Measurements from ENCODE around the gene STXBP5.

Gene STXBP5

GRCh38 chr6:147417954-147418353, 213.7 kb downstream of the STXBP5 start:
- DNase-seq: no peak

GRCh38 chr6:147418523-147418922, 214.3 kb downstream of the STXBP5 start:
- WGBS: 92% methylated on average over 3 of the region's 4 CpGs
- peaks cover 15% of the 10 kb centered on the region for H3K9me3 ChIP-seq (ENCODE audit: control insufficient read depth, low read length)
- H2AK5ac ChIP-seq (ENCODE audit: low read length, severe bottlenecking): no peak overlapping the region
- no peak overlapping the region for H2BK15ac ChIP-seq (ENCODE audit: low read depth, poor library complexity, severe bottlenecking)
- H4K91ac ChIP-seq (ENCODE audit: low read length): no peak overlapping the region
- H3K4me2 ChIP-seq (ENCODE audit: low read length, poor library complexity, severe bottlenecking): no peak overlapping the region
- H2BK5ac ChIP-seq (ENCODE audit: low read depth, low read length, poor library complexity, severe bottlenecking): no peak overlapping the region
- no peak for DNase-seq
- H3K27me3 ChIP-seq (ENCODE audit: control insufficient read depth in 1 of 2, insufficient read depth in 1 of 2, low read length in 2 of 2): no peaks in the 10 kb centered on the region
- H3K27ac ChIP-seq (ENCODE audit: low read length, poor library complexity, severe bottlenecking): no peak overlapping the region
- no peak overlapping the region for H2AFZ ChIP-seq (ENCODE audit: low read depth, low read length)
- H2BK12ac ChIP-seq (ENCODE audit: low read length in 2 of 2): no peak overlapping the region
- H3K4me1 ChIP-seq (ENCODE audit: control insufficient read depth, insufficient read depth, low read depth, low read length): no peaks in the 10 kb centered on the region
- no peak overlapping the region for H3K9ac ChIP-seq (ENCODE audit: low read length)
- H4K8ac ChIP-seq (ENCODE audit: low read length): no peak overlapping the region
- no peak overlapping the region for H3K4ac ChIP-seq (ENCODE audit: low read depth in 1 of 2, low read length in 2 of 2)
- H3K14ac ChIP-seq (ENCODE audit: low read length in 2 of 2): no peak overlapping the region
- no peak overlapping the region for H3K23ac ChIP-seq (ENCODE audit: low read length in 2 of 2)
- H3K18ac ChIP-seq (ENCODE audit: low read depth in 1 of 2, low read length in 2 of 2): no peak overlapping the region
- H2BK120ac ChIP-seq (ENCODE audit: low read depth, low read length): no peak overlapping the region
- no peaks in the 10 kb centered on the region for H3K79me1 ChIP-seq (replicated peaks; ENCODE audit: low read length, poor library complexity, severe bottlenecking)
- H3K36me3 ChIP-seq (ENCODE audit: control insufficient read depth in 1 of 2, insufficient read depth in 2 of 2, low read depth in 1 of 2, low read length in 2 of 2): no peaks in the 10 kb centered on the region
- no peak overlapping the region for H3K4me3 ChIP-seq (ENCODE audit: insufficient read depth in 1 of 2, low read depth in 1 of 2, low read length in 2 of 2)

More at GRCh38 chr6:147417954-147418353, 213.7 kb downstream of the STXBP5 start:
- no peak overlapping the region for H3K27ac ChIP-seq (ENCODE audit: low read length, poor library complexity, severe bottlenecking)
- H2AK5ac ChIP-seq (ENCODE audit: low read length, severe bottlenecking): no peak overlapping the region
- H3K27me3 ChIP-seq (ENCODE audit: control insufficient read depth in 1 of 2, insufficient read depth in 1 of 2, low read length in 2 of 2): no peaks in the 10 kb centered on the region
- H3K18ac ChIP-seq (ENCODE audit: low read depth in 1 of 2, low read length in 2 of 2): no peak overlapping the region
- no peak overlapping the region for H4K8ac ChIP-seq (ENCODE audit: low read length)
- peaks cover 11% of the 10 kb centered on the region for H3K9me3 ChIP-seq (ENCODE audit: control insufficient read depth, low read length)
- no peaks in the 10 kb centered on the region for H3K36me3 ChIP-seq (ENCODE audit: control insufficient read depth in 1 of 2, insufficient read depth in 2 of 2, low read depth in 1 of 2, low read length in 2 of 2)
- no peak overlapping the region for H3K9ac ChIP-seq (ENCODE audit: low read length)
- no peak overlapping the region for H3K4ac ChIP-seq (ENCODE audit: low read depth in 1 of 2, low read length in 2 of 2)
- no peaks in the 10 kb centered on the region for H3K4me1 ChIP-seq (ENCODE audit: control insufficient read depth, insufficient read depth, low read depth, low read length)
- H3K79me1 ChIP-seq (replicated peaks; ENCODE audit: low read length, poor library complexity, severe bottlenecking): no peaks in the 10 kb centered on the region
- H2BK5ac ChIP-seq (ENCODE audit: low read depth, low read length, poor library complexity, severe bottlenecking): no peak overlapping the region
- H3K14ac ChIP-seq (ENCODE audit: low read length in 2 of 2): no peak overlapping the region
- H3K4me3 ChIP-seq (ENCODE audit: insufficient read depth in 1 of 2, low read depth in 1 of 2, low read length in 2 of 2): no peak overlapping the region
- no peak overlapping the region for H2BK120ac ChIP-seq (ENCODE audit: low read depth, low read length)
- H2BK12ac ChIP-seq (ENCODE audit: low read length in 2 of 2): no peak overlapping the region
- H2AFZ ChIP-seq (ENCODE audit: low read depth, low read length): no peak overlapping the region
- WGBS: 86% methylated on average over 7 of the region's 7 CpGs
- H3K4me2 ChIP-seq (ENCODE audit: low read length, poor library complexity, severe bottlenecking): no peak overlapping the region
- no peak overlapping the region for H3K23ac ChIP-seq (ENCODE audit: low read length in 2 of 2)
- no peak overlapping the region for H2BK15ac ChIP-seq (ENCODE audit: low read depth, poor library complexity, severe bottlenecking)
- H4K91ac ChIP-seq (ENCODE audit: low read length): no peak overlapping the region

GRCh38 chr6:147421903-147422302, 217.7 kb downstream of the STXBP5 start:
- Histone ChIP-seq H2BK120ac (ENCODE audit: low read depth, low read length) (no peak overlapping the region), H3K36me3 (ENCODE audit: control insufficient read depth in 1 of 2, insufficient read depth in 2 of 2, low read depth in 1 of 2, low read length in 2 of 2) (no peaks in the 10 kb centered on the region), H3K23ac (ENCODE audit: low read length in 2 of 2) (no peak overlapping the region), H2AFZ (ENCODE audit: low read depth, low read length) (no peak overlapping the region), H3K9ac (ENCODE audit: low read length) (no peak overlapping the region), H2BK5ac (ENCODE audit: low read depth, low read length, poor library complexity, severe bottlenecking) (no peak overlapping the region), H3K4ac (ENCODE audit: low read depth in 1 of 2, low read length in 2 of 2) (no peak overlapping the region), H3K27me3 (ENCODE audit: control insufficient read depth in 1 of 2, insufficient read depth in 1 of 2, low read length in 2 of 2) (no peaks in the 10 kb centered on the region), H3K9me3 (ENCODE audit: control insufficient read depth, low read length) (peaks cover 17% of the 10 kb centered on the region), H3K79me1 (replicated peaks; ENCODE audit: low read length, poor library complexity, severe bottlenecking) (no peaks in the 10 kb centered on the region), H2AK5ac (ENCODE audit: low read length, severe bottlenecking) (no peak overlapping the region), H3K18ac (ENCODE audit: low read depth in 1 of 2, low read length in 2 of 2) (no peak overlapping the region), H4K91ac (ENCODE audit: low read length) (no peak overlapping the region), H3K14ac (ENCODE audit: low read length in 2 of 2) (no peak overlapping the region), H3K4me1 (ENCODE audit: control insufficient read depth, insufficient read depth, low read depth, low read length) (no peaks in the 10 kb centered on the region), H2BK15ac (ENCODE audit: low read depth, poor library complexity, severe bottlenecking) (no peak overlapping the region), H2BK12ac (ENCODE audit: low read length in 2 of 2) (no peak overlapping the region), H3K4me3 (ENCODE audit: insufficient read depth in 1 of 2, low read depth in 1 of 2, low read length in 2 of 2) (no peak overlapping the region), H3K4me2 (ENCODE audit: low read length, poor library complexity, severe bottlenecking) (no peak overlapping the region), H4K8ac (ENCODE audit: low read length) (no peak overlapping the region), H3K27ac (ENCODE audit: low read length, poor library complexity, severe bottlenecking) (no peak overlapping the region)
- no peak for DNase-seq

GRCh38 chr6:147423111-147423510, 218.9 kb downstream of the STXBP5 start:
- Histone ChIP-seq H4K8ac (ENCODE audit: low read length) (no peak overlapping the region), H3K27me3 (ENCODE audit: control insufficient read depth in 1 of 2, insufficient read depth in 1 of 2, low read length in 2 of 2) (no peaks in the 10 kb centered on the region), H3K4ac (ENCODE audit: low read depth in 1 of 2, low read length in 2 of 2) (no peak overlapping the region), H2AK5ac (ENCODE audit: low read length, severe bottlenecking) (no peak overlapping the region), H2BK12ac (ENCODE audit: low read length in 2 of 2) (no peak overlapping the region), H3K4me3 (ENCODE audit: insufficient read depth in 1 of 2, low read depth in 1 of 2, low read length in 2 of 2) (no peak overlapping the region), H3K18ac (ENCODE audit: low read depth in 1 of 2, low read length in 2 of 2) (no peak overlapping the region), H3K36me3 (ENCODE audit: control insufficient read depth in 1 of 2, insufficient read depth in 2 of 2, low read depth in 1 of 2, low read length in 2 of 2) (no peaks in the 10 kb centered on the region), H3K4me2 (ENCODE audit: low read length, poor library complexity, severe bottlenecking) (no peak overlapping the region), H3K9me3 (ENCODE audit: control insufficient read depth, low read length) (peaks cover 17% of the 10 kb centered on the region), H2BK15ac (ENCODE audit: low read depth, poor library complexity, severe bottlenecking) (no peak overlapping the region), H2BK120ac (ENCODE audit: low read depth, low read length) (no peak overlapping the region), H3K27ac (ENCODE audit: low read length, poor library complexity, severe bottlenecking) (no peak overlapping the region), H3K79me1 (replicated peaks; ENCODE audit: low read length, poor library complexity, severe bottlenecking) (no peaks in the 10 kb centered on the region), H2BK5ac (ENCODE audit: low read depth, low read length, poor library complexity, severe bottlenecking) (no peak overlapping the region), H3K4me1 (ENCODE audit: control insufficient read depth, insufficient read depth, low read depth, low read length) (no peaks in the 10 kb centered on the region), H3K23ac (ENCODE audit: low read length in 2 of 2) (no peak overlapping the region), H4K91ac (ENCODE audit: low read length) (no peak overlapping the region), H3K9ac (ENCODE audit: low read length) (no peak overlapping the region), H3K14ac (ENCODE audit: low read length in 2 of 2) (no peak overlapping the region), H2AFZ (ENCODE audit: low read depth, low read length) (no peak overlapping the region)
- WGBS: 92% methylated on average over 11 of the region's 11 CpGs
- no peak for DNase-seq
